ENCODE data around the gene OR1C1.
"Not testable (repeated sequence)": the region's sequence is repeated elsewhere in the genome, so short reads cannot be mapped to it uniquely, and the experiment has no call there.

The OR1C1 gene, protein sequence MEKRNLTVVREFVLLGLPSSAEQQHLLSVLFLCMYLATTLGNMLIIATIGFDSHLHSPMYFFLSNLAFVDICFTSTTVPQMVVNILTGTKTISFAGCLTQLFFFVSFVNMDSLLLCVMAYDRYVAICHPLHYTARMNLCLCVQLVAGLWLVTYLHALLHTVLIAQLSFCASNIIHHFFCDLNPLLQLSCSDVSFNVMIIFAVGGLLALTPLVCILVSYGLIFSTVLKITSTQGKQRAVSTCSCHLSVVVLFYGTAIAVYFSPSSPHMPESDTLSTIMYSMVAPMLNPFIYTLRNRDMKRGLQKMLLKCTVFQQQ

GRCh38 chr1:247760456-247760855 is at the start of gene OR1C1:
Gene OR1C1 (minus strand): TSS chr1:247760556. CDS start chr1:247758406, 2,150 bp downstream.
- DNase-seq = no peak

DNA sequence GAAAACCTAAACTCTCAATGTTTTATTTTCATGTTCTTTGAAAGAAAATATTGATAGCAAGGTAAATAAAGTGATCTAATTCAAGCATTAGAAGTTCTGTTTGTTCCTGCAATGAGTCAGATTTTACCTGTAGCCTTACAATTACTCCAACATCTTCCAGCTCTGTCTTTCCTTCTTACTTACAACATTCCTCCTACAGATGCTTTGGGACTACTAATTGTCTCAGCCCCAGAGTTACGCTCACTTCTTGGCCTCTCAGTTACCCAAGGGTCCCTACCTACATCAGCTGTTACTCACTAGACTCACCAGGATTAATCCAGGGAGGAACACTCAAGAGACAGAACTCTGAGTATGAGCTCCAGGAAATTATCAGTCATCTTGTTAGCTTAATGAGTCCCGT is 37.2 kb upstream of the OR1C1 start:
- no peak for DNase-seq

GRCh38 chr1:247769603-247770002 is 9.2 kb upstream of the OR1C1 start:
- no peak for DNase-seq

DNA sequence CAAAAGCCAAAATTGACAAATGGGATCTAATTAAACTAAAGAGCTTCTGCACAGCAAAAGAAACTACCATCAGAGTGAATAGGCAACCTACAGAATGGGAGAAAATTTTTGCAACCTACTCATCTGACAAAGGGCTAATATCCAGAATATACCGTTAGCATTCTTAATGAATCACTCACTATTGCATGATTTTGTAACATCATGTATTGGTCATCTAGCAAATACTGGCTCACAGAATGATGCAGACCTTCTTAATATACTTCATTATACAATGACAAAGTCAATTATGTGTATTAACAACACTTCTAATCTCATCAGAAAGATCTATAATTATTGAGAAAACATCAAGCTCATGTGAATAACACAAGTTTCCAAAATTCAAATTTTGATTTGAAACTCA is 6.0 kb downstream of the OR1C1 start:
- not testable (repeated sequence) for DNase-seq

GRCh38 chr1:247749870-247750269 is 10.5 kb downstream of the OR1C1 start:
- no peak for DNase-seq

DNA sequence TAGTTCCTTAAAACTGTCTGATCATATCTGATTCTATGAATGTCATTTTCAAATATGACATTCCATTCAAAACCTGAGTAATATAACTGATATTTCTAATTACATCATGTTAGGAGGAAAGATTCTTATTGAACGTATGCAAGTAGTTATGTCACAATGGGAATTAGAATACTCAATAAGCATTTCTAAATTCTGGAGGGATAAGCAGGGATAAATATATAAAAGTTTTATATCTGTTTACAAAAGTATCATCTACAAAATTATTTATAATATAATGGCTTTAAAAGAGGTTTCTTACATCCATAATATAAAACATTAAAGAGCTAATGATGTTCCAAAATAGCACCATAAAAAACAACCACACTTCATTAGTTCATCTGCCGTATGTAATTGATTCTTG is 12.3 kb downstream of the OR1C1 start, which contains the start of gene OR14A2:
OR14A2 (minus strand) TSS at position 101 of the 400 bp plus-strand sequence.
- DNase-seq = no peak

- DNase-seq = no peak
Measured at GRCh38 chr1:247747616-247748015, 12.7 kb downstream of the OR1C1 start.

DNA sequence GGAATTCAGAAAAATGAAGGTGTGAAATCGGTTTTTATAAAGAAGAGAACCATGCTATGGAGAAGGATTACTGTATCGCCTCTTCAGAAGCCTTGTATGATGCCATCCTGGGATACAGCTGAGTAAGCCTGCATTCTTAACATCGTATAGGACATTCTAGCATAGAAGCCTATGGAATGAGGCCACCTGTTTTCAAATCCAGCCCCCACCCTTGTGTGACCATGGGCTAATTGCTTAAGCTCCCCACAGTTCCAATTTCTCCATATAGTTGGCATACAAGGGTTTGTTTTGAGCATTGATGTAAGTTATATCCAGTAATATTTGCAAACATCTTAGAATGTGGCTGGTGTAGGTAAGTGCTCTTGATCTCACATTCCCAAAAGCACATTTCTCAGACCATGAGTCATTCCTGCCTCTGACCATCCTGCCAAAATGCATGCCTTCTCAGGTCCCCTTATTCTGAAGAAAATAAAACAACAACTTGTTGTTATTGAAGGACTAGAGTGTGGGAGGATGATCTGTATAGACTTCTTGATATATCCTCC is 13.9 kb downstream of the OR1C1 start:
- DNase-seq = no peak

DNA sequence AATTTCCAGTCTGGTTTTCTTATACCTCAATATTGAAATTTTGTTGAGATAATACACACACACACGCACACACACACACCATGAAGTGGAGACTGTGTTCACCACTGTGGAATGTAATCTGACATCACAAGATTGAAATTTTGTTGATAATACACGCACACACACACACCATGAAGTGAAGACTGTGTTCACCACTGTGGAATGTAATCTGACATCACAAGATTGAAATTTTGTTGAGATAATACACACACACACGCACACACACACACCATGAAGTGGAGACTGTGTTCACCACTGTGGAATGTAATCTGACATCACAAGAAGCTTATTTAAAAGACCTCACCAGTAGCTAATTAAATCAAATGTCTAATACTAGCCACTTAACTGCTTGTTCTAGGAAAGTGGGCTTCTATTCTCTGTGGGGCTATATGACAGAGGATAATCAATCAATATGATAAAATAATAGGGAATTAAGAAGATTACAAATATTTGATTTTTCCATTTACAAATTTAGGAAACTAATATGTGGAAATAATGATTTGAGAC is 18.1 kb downstream of the OR1C1 start:
- not testable (repeated sequence) for DNase-seq

GRCh38 chr1:247741756-247742155 is 18.6 kb downstream of the OR1C1 start:
- DNase-seq = no peak

DNA sequence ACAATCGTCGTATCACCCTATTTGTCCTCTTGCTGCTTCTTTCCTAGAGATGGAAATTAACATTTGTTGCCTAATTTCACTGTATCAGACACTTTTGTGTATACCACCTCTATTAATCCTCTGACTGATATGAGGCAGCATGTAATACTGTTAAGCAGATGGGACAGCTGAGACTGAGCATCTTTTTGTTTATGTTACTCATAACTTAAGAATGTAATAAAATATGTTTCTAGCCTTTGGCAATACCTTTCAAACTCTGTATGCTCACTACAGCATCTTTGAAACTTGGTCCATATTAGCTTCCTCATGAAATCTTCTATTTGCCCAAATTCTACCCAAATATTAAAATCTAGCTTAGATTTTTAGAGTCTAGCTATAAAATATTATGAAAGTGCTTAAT is 19.6 kb downstream of the OR1C1 start:
- no peak for DNase-seq

DNA sequence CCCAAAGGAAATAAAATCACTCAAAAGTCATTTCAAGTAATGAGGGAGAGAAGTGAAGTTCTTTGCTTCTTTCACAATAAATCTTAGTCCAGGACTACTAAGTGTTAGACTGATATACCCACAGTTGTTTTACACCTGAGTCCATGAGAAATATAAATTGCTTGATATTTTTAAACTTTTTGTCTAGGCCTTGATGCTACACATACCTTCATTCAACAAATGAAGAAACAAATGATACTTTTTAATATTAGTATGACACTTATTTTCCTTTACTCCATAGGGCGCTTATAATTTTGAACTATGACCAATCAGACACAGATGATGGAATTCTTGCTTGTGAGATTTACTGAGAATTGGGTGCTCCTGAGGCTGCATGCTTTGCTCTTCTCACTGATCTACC is 22.0 kb downstream of the OR1C1 start, which contains the start of gene OR14K1:
OR14K1 (plus strand) TSS at position 301 of the 400 bp plus-strand sequence; CDS start at position 301, 0 bp downstream.
- no peak for DNase-seq

DNA sequence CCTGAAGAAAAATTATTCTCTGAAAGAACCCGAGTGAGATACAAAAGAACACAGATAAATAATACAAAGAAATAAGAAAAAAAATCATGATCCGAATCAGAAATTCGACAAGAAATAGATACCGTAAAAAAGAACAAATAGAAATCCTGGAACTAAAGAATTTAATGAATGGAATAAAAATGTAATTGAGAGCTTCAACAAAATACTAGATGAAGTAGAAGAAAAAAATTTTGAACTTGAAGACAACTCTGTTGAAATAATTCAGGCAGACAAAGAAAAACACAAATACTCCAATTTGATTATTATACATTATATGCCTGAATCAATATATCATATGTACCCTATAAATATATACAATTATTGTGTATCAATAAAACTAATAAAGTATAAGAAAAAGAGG is 39.1 kb downstream of the OR1C1 start:
- DNase-seq = no peak

DNA sequence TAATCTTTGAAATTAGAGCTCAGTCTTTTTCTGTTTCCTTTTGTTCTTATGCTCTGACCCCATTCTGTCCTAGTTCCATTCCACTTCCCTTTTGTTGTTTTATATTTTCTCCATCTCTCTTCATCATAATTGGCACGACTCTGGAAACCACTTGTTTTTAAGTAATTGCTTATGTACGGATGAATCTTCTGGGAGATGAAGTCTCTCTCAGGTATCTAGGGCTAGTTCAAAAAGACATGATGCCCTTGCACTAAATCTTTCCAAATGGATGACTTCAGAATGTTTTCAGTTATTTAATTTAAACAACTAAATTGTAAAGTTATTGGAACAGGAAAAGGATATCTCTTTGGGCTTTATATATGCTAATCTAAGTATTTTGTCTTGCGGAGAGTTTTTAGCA is 43.8 kb downstream of the OR1C1 start, which contains the start of gene OR6F1:
OR6F1 (minus strand) TSS at position 101 of the 400 bp plus-strand sequence. CDS start 3,891 bp downstream, outside the sequence.
- DNase-seq = no peak

DNA sequence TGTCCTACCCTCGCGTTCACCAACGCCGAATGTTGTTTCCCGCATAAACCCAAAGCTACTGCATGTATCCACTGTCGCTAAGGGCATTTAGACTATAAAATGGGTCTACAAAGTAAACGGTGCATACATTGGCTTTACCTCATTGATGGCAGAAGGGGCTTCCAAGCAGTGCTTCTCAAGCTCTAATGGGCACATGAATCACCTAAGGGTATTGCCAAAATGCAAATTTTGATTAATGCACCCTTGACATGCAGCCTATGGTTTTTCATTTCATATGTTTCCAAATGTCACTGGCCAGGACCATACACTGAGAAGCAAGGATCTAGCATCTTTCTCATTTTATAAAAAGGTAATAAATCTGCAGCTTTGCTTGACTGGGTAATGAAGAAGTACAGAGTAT is 46.6 kb downstream of the OR1C1 start:
- DNase-seq = no peak

- DNase-seq = not testable (repeated sequence)
Measured at GRCh38 chr1:247710681-247711080, 49.7 kb downstream of the OR1C1 start.
